Measurements from ENCODE around the gene TXNRD2. TPM values are rescaled to one million over a fixed set of nuclear protein-coding genes. Genes with fewer than 3 reads are reported as not detected.

Gene TXNRD2
- total and polyA plus RNA-seq, 2 of the 4 experiments (the other 2 are of a cell fraction): 15.6 to 25.7 TPM

GRCh38 chr22:19886605-19887255, 54.9 kb downstream of the TXNRD2 start:
- Histone ChIP-seq H3K4ac (ENCODE audit: low read depth, low read length) (peak overlapping the region; percentile 87), H3K4me3 (ENCODE audit: insufficient read depth, low read depth, low read length) (no peak overlapping the region), H3K9ac (ENCODE audit: low read depth, low read length) (peak overlapping the region; percentile 6; the same call in 1 of the 2 replicates), H4K91ac (ENCODE audit: insufficient read depth, low read depth, low read length) (peak overlapping the region; percentile 99), H2BK5ac (ENCODE audit: low read depth, low read length, poor library complexity, severe bottlenecking) (peak overlapping the region; percentile 90), H3K9me3 (ENCODE audit: control insufficient read depth, insufficient read depth, low read length) (no peaks in the 10 kb centered on the region), H4K8ac (ENCODE audit: low read depth in 2 of 2, low read length in 2 of 2) (peak overlapping the region; percentile 92), H3K27me3 (ENCODE audit: control insufficient read depth, insufficient read depth, low read length) (no peaks in the 10 kb centered on the region), H3K27ac (ENCODE audit: insufficient read depth, low read length) (peak overlapping the region; percentile 87), H4K20me1 (ENCODE audit: insufficient read depth, low read length) (peaks cover under 1% of the 10 kb centered on the region; the same call in 1 of the 2 replicates), H2AK5ac (ENCODE audit: low read depth, low read length) (peak overlapping the region; percentile 100), H2AK9ac (replicated peaks; ENCODE audit: low read depth, low read length, poor library complexity) (peak overlapping the region; percentile 21), H2BK15ac (ENCODE audit: low read depth, low read length) (peak overlapping the region; percentile 96; the same call in 2 of the 3 replicates), H4K5ac (ENCODE audit: low read depth, low read length) (peak overlapping the region; percentile 92), H3K56ac (ENCODE audit: extremely low read depth, insufficient read depth, low read length) (0 out of 2 replicates have a peak overlapping the region, but pooled peaks have one; percentile 55), H3K79me1 (ENCODE audit: low read depth in 1 of 2, low read length in 2 of 2) (peaks cover 0 to 51% of the 10 kb centered on the region in 2 experiments; a peak in 3 of 4 replicates), H3K4me2 (ENCODE audit: low read depth, low read length) (no peak overlapping the region; the same call in 1 of the 2 replicates), H3K18ac (ENCODE audit: low read depth, low read length) (peak overlapping the region; percentile 95), H2BK120ac (ENCODE audit: low read depth, low read length) (peak overlapping the region; percentile 97), H3K14ac (replicated peaks; ENCODE audit: low read depth, low read length) (peak overlapping the region; percentile 72), H2AFZ (replicated peaks; ENCODE audit: low read length, poor library complexity) (peak overlapping the region; percentile 0), H3K36me3 (ENCODE audit: control insufficient read depth, insufficient read depth, low read length) (0 out of 2 replicates have a peak, but pooled peaks cover 1% of the 10 kb centered on the region), H2BK20ac (ENCODE audit: low read depth, low read length) (peak overlapping the region; percentile 92), H3K9me1 (ENCODE audit: insufficient read depth, low read length) (peaks cover 50% of the 10 kb centered on the region), H3K4me1 (ENCODE audit: control insufficient read depth, insufficient read depth, low read length) (peaks cover 43% of the 10 kb centered on the region), H3K23ac (ENCODE audit: low read depth, low read length) (peak overlapping the region; percentile 69; the same call in 1 of the 2 replicates)
- WGBS, 2 experiments (ENCODE audit: extremely low coverage in 2 of 2, insufficient read length in 1 of 2): 79% methylated on average over 7 of the region's 12 CpGs; no CpG with 5 or more reads in 1 of the 2 experiments
- in situ Hi-C loops (cut with MboI; ENCODE audit: low sequenced_read_pairs) (no loop called here), intact Hi-C loops (cut with micrococcal nuclease) (no loop called here), dilution Hi-C loops (cut with HindIII; ENCODE audit: low sequenced_read_pairs, unreplicated experiment) (no loop called here)
- ATAC-seq (ENCODE audit: low read depth) (peak; percentile 33), DNase-seq (peak; percentile 61)
- POLR2A ChIA-PET (ENCODE audit: unreplicated experiment): no interaction called here
- BruUV-seq (replicated peaks): no TSS peak
- CTCF ChIA-PET: interaction anchor here (0.6 kb wide), 1 partner anchor 31 kb away, joined by 3 read pairs; no protein-coding TSS in a partner anchor
- TF ChIP-seq ELK1 (IDR thresholded peaks at IDR 0.05; ENCODE audit: borderline replicate concordance, low read depth, low read length) (no peak), CEBPB (IDR thresholded peaks at IDR 0.05; ENCODE audit: low read depth, low read length) (peak; percentile 84), CHD1 (IDR thresholded peaks at IDR 0.05; ENCODE audit: low read depth, low read length) (no peak), BHLHE40 (IDR thresholded peaks at IDR 0.05; ENCODE audit: low read depth, low read length) (no peak), NFE2L2 (IDR thresholded peaks at IDR 0.05; ENCODE audit: low read depth, low read length) (no peak), RAD21 (IDR thresholded peaks at IDR 0.05; ENCODE audit: low read length) (no peak), USF2 (IDR thresholded peaks at IDR 0.05; ENCODE audit: low read depth, low read length) (0 out of 2 replicates have a peak, but pooled peaks have one; percentile 16), CTCF (conservative IDR thresholded peaks at IDR 0.05; ENCODE audit: low read depth, low read length) (no peak), RCOR1 (IDR thresholded peaks at IDR 0.05; ENCODE audit: insufficient replicate concordance, low read length) (no peak), MAFK (IDR thresholded peaks at IDR 0.05; ENCODE audit: low read depth, low read length) (no peak), SMC3 (IDR thresholded peaks at IDR 0.05; ENCODE audit: low read depth, low read length) (no peak), MXI1 (IDR thresholded peaks at IDR 0.05; ENCODE audit: borderline replicate concordance, low read depth, low read length) (no peak)

All from IMR-90 (cell line).